Activated CD8-positive, alpha-beta memory T cell treated with anti-CD3 and anti-CD28 coated beads, Interleukin-2, amount 50 U/mL, for 24 hours (primary cell): ENCODE data around the gene OXLD1.

Source experiments
- DNase-seq: peaks from one replicate; pipeline ENCODE4 v3.0.0-alpha.2; 2020; ENCODE audit errors: extremely low read depth

The OXLD1 gene

DNA sequence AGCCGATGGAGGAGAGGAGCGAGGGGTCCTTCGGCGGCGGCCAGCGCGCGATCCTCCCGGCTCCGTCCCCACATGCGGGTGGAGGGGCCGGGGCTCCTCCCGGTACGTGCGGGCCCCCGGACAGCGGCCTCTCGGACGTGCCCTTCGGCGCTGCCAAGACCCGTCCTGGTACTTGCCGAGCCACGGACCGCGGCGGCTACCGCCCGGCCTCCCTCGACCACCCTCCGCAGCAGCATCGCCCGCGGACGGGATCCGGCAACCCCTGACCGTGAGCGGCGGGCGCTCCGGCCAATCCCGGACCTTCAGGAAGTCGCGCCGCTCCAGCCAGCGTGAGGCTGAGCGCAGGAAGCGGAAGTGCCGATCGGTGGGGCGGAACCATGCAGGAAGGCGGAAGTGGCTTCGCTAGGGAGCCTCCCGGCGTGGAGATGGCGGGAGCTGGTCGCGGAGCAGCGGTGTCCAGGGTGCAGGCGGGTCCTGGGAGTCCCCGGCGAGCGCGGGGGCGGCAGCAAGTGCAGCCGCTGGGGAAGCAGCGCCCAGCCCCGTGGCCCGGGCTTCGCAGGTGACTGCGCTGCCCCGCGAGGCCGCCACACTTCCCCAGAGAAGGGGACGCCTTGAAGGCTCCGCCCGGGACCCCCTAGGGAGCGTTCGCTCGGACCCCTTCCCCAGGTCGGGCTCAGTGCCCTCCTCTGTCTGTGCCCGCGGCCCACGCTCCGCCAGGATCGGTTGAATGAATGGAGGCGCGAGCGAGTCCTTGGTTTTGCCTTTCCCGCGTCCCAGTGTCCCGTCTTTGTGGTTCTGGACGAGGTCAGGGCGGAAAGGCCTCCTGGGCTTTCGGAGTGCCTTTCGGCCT is at the start of gene OXLD1, which contains the start of gene CCDC137:
Gene OXLD1, minus strand, starts transcription at position 264 of the 850 bp plus-strand sequence. Its CDS starts 28 bp downstream, at position 236.
Gene CCDC137, plus strand, starts transcription at position 396 of the 850 bp plus-strand sequence. Its CDS starts 30 bp downstream, at position 426.
- peak; percentile 79 for DNase-seq

DNA sequence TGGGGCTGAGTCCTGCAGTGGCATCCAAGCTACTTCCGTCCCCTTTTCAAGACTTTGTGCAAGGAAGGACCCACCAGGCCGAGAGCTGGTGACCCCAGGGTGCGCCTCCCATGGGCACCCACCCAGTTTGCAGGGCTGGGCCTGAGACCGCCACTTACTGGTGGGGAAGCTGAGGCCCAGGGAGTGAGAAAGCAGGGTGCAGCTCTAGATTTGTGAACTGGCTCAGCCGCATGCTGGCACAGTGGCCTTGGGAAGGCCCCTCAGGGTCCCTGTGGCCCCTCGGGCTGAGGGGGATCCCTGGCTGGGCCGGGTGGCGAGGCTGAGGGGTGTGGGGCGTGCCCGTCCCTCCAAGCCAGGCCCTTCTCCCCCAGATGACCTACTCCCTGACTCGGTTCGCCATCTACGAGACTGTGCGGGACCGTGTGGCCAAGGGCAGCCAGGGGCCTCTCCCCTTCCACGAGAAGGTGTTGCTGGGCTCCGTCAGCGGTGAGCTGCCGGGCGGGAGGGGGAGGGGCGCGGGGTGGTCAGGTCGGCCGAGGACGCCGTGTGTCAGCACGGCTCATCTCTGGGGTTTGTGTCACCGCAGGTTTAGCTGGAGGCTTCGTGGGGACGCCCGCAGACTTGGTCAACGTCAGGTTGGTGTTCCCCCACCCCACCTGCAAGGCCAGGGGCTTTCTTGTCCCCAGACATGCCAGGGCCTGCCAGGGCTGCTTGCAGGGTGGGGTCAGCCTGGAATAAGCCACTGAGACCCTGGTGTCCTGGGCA is 48.9 kb upstream of the OXLD1 start:
- no peak for DNase-seq

DNA sequence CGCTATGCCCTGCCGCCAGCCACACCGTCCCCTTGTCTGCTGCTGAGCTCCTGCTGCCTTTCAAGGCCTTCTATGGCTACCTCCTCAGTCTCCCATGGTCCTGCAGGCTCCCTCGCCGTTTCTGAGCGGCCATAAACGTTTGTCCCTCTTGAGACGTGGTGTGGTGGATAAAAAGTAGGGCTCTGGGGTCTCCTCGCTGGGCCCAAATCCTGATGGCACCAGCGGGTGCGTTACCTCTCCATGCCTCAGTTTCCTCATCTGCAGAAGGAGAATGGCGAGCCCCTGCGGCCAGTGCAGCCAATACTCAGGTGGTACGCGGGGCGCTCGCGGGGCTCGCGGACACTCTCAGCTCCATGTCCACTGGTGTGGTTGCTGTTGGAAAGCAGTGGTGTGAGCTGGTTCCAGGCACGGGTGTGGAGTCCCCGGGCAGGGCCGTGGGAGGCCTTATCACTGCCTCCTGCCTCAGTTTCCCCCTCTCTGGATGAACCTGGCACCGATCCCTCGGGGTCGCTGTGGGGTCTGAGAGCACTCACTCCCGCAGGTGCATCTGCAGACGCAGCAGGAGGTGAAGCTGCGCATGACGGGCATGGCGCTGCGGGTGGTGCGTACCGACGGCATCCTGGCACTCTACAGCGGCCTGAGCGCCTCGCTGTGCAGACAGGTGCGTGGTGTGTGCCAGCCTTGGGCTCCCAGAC is 48.2 kb upstream of the OXLD1 start:
- no peak for DNase-seq

DNA sequence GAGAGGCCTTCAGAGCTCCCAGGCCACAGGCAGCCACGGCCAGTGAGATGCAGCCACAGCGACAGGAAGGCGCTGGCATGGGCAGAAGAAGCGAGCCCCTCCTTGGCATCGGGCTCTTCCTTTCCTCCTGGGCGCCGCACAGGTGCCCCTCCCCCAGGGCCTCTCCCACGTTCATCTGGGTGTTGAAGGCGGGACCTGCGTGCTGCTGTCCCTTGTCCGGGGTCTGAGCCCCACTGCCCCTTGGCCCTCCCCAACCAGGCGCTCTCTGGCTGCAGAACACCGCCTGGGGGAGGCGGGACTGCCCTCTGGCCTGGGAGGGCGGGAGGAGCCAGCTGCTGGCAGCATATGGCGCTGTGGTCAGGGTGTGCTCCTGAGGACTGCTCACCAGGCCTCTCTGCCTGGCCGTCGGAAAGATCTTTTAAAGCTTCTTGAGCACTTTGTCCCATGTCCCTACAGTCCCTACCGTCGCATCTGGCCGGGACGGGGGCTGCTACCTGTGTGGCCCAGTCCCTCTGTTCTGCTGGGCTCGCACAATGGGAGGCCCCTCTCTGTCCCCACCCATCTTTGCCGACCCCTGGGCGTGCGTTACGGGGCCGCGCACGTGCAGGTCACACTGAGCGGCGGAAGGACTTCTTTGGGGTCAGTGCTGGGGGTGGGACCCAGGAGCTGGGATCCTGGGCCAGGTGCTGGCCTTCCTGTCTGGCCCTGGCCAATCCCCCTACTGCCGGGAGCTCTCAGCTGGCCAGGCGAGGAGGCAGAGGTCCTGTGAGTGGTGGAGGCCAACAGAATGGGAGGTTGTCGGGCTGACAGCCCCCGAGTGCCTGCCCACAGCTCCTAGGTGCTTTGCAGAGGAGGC is 47.4 kb upstream of the OXLD1 start:
- DNase-seq: no peak

DNA sequence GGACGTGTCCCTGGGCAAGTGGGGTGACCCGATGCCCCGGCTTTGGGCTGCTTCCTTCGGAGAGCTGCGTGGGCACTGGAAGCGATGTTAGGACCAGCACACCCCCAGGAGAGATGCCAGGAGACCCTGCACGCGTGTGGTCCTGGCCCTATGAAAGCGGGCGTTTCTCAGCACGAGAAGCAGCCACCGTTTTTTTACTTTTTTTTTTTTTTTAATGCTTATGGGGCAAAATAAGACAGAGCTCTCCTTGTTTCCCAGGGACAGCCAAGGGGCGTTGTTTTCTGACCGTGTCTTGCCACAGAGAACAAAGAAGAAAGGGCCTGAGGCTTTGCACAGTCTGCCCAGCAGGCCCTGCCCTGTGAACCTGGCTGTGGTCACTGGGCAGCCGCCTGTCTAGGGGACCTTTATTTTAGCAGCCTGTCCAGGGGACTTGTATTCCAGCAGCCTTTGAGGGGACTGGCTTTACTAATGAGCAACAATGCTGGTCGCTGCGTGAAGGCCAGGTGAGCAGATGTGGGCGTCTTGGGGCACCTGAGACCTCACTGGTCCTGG is 46.7 kb upstream of the OXLD1 start:
- DNase-seq: no peak

DNA sequence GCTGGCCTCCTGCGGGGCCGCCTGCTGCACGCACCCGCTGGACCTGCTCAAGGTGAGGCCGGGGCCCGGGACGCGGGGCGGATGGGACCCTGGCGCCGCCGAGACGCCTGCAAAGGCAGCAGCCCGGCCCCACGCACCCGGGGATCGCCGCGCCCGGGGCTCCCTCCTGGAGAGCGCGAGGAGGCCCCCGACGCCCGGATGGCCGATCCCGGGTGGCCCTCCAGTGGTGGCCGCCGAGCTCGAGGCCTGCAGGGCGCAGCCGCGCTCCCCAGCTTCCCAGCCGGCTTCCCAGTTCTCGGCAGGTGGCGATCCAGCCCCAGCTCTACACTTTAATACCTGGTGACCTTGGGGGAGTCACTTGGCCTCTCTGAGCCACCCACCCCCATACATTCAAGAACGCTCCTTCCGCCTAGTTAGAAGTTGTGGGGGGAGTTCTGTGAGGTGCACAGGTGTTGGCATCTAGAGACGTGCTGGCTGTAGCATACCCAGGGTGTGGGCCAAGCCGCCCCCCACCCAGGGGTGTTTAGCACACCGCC is 46.1 kb upstream of the OXLD1 start:
- DNase-seq: no peak

DNA sequence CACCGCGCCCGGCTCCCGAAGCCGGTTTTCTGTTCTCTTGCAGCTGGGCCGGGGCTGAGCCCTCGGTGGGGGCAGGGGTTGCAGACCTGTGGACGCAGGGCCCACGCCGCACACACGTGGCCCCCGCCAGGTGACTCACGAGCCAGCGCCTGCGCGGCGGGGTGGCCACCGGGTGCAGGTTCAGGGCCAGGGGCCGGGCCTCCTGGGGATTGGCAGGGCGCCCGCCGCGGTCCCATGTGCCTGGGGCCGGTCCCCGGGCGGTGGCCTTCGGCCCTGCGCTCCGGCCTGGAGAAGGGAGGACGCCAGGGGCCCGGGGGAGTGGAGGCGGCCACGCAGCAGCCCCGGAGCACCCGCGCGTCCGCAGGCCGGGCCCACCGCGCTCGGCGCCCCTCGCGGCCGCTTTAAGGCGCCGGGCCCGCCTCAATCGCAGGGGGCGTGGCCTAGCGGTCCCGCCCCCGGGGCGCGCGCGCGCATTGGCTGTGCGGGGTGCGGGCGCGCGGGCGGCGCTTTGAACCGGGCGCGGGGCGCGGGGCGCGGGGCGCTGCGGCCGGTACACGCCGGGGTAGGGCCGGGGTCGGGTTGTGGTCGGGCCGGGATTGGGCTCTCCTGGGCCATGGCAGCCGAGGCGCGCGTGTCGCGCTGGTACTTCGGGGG is 45.5 kb upstream of the OXLD1 start, which contains the start of gene SLC25A10:
Gene SLC25A10, plus strand, starts transcription at position 471 of the 654 bp plus-strand sequence. Its CDS starts 143 bp downstream, at position 614.
- peak; percentile 42 for DNase-seq

DNA sequence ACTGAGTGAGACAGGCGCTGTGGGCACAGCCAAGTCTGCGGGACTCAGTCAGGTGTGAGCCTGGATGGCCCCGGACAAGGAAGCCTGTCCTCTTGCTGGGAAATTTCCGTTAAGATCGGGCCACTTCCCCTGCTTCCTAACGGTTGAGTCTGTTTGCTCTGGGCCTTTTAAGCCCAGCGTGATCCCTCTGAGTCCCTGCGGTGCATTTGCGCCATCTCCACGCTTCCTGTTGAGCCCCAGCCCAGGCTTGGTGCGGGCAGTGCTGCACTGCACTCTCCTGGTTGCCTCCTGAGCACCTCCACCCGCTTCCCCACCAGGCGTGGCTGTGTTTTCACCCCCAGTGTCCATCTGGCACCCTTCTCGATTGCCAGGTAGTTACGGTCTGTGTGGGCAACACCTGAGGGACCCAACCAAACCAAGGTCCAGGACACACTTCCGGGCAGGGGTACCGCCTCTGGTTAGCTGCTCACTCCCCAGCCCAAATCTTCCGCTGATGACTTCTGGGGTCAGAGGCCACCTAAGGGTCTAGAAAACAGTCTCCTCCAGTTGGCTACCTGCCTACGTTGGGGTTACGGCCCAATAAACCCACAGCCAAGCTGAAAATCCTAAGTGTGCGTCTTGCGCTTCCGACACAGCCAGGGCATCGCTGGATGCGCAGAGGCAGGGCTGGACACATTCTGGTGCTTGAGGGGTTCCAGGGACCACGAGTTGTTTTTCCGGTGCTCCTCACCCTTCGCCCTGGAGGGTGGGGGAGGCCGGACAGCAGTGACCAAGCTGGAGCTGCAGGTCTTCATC is 44.3 kb upstream of the OXLD1 start:
- DNase-seq: no peak

DNA sequence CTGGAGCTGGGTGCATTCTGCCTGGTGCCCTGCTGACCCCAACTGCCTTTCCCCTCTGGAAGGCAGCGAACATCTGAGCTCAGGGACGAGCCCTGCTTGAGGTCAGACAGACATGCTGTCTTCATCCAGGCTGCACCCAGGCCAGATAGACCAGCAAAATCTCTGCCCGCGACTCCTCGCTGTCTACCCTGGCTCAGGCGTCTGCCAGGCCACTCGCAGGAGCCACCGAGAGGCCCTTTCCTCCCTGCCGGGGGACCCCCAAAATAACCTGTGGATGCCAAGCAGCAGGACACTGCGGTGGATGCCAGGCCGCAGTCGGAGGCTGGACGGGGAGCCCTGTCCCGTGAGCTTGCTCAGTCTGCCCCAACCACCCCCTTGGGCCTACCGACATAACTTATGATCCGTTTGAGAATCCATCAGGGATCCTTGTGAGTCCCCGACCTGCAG is 42.4 kb upstream of the OXLD1 start:
- DNase-seq: no peak

DNA sequence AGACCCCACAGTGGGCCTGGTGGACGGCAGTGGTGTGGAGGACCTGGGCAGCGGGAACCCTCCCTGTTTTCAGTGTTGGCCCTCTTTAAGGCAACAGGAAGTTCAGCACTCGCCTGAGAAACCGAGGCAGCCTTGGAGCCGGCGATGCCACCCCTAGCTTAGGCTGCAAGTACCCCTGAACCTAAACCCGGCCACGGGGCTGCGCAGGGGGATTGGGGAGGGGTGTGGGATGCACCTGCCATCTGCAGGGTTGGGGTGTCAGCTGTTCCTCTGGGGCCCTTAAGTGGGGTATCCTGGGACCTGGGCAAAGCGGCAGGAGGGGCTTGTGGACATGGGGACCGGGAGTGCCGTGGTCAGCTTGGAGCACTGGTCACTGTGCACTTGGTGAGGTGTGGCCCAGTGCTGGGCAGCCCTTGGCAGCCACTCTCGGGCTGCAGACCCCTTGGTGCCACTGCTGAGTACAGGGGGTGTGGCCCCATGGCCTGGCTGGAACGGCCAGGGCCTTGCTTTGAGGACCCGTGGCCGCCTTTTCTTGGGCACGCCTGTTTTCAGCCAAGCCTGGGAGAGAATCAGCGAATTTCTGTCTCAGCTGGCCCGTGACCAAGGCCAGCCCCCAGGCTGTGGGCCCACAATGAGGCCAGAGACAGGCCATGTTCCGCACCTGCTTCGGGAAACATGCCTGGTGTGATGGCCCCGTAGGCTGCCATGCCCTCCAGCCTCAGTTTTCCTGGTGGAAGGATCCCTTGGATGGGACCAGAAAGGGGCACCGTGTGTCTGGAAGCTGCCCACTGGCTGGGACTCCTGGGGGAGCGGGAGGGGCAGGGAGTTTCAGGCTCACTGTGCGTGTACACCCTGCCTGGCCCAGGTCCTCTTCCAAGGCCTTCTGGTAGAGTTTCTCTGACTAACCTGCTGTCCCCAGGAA is 41.6 kb upstream of the OXLD1 start:
- DNase-seq: no peak

DNA sequence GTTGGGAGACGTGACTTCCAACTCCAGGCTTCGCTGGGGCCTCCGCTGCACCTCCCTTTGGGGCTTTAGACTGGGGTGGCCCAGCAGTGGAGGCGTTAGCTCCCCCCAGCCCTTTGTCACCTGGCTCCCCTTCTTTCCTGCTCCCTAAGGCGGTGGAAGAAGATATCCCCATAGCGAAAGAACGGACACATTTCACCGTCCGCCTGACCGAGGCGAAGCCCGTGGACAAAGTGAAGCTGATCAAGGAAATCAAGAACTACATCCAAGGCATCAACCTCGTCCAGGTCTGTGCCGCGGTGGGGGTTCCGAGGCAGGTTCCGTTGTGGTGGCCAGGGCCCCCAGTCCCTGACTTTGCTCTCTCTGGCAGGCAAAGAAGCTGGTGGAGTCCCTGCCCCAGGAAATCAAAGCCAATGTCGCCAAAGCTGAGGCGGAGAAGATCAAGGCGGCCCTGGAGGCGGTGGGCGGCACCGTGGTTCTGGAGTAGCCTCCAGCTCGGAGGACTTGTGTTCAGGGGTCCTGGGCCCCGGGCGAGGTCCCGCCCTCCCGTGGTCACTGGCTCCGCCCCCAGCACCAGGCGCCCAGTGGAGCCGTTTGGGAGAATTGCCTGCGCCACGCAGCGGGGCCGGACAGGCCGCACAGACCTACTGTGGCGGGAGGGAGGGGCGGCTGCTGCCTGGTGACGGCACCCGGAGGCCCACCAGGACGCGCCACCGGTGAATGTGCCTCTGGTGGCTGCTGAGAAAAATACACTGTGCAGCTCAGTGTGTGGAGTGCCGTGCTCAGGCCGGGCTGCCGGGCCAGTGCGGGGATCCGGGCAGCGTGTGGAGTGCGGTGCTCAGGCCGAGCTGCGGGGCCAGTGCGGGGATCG is 40.6 kb upstream of the OXLD1 start:
- no peak for DNase-seq

DNA sequence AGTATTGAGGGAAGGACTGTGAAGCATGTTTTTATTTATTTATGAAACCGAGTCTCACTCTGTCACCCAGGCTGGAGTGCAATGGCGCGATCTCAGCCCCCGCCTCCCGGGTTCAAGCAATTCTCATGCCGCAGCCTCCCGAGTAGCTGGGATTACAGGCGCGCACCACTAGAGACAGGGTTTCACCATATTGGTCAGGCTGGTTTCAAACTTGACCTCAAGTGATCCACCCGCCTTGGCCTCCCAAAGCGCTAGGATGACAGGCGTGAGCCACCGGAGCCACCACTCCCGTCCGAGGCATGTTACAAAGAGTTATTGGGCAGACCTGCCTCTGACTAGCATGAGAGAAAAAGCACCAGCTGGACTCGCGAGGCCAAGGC is 39.8 kb upstream of the OXLD1 start:
- no peak for DNase-seq

DNA sequence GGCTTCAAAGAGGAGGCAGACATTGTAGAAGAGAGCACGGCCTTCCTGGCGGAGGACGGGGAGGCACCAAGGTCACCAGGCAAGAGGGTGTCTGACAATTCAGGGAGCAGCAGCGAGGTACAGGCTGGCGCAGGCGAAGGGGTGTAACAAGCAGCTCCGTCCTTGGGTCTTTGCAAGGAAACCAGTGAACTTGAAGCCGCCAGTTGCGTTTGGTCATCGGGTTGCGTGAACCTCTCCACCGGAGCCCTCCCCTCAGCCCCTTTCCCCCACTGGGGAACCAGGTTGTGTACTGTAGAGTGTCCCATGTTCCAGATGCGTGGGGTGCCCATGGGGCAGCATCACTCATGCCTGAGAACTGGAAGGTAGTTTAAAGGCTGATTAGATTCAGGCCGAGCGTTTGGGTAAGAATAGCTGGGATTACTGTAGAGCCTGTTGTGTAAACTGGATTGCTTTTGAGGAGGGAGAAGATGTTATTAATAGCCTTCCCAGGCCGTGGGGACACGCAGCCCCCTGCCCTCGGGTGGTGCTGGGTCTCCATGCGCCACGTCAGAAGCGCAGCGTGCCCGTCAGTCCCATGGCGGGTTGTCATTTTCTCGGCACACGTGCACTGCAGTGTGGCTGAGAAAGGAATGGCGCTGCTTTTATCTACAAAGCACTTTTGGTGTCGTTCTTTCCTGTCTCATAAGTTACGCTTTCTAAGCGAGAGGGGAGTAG is 39.3 kb upstream of the OXLD1 start:
- DNase-seq: no peak

DNA sequence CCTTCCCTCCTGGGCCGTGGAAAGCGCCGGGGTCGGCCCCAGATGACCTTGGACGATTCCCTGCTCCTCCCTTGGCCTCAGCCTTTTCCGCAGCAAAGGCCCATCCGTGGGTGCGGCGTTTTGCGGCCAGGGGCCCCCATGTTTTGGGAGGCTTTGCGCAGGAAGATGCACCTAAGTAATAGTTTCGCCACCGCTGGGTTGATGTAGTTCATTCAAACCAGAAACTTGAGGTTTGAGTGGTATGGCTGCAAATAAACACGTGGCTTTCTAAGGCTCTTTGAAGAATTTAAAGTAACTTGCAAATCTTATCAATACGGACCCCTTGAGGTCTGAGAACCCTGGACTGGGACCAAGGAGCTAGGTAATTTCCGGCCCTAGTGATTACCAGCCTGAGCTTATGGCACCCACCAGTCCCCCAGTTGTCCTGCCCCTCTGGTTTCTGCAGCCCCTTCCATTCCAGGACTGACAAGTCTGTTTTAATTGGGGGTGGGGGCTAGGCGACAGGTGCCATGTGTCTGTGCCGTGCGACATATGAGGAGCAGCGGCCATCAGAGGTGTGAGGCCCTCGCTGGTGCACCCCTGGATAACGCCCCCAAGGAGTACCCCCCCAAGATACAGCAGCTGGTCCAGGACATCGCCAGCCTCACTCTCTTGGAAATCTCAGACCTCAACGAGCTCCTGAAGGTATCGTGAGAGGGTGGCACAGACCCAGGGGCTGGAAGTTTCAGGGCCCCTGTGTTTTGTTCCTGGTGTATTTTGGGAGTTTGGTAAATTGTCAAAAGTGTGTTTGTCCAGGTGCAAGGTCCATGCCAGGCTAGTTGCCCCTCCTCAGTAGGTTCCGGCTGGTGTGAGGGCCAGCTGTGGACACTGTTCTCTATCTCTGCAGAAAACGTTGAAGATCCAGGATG is 37.6 kb upstream of the OXLD1 start:
- DNase-seq: no peak
